SU-DHL-6 (cell line): ENCODE results near the gene AKT3.
A peak's percentile ranks its signal among the peaks of the same experiment; 100 is the strongest.

Experiments
- H2AFZ ChIP-seq: fragments of 200-600 bp; sonication (generic); 2 replicates; pipeline ENCODE4 v1.6.1; 2014; ENCODE audit warnings: low read depth, mild to moderate bottlenecking, moderate library complexity, mixed read lengths, antibody characterized with exemption, low read length; ENCODE audit not compliant: severe bottlenecking
- H3F3A ChIP-seq: fragments of 200-600 bp; shearing (Covaris generic); 2 replicates; pipeline ENCODE4 v1.6.0; 2016; ENCODE audit warnings: antibody characterized with exemption, mild to moderate bottlenecking; ENCODE audit not compliant: insufficient read depth
- H3K27ac ChIP-seq: fragments of 200-600 bp; sonication (generic); 2 replicates; pipeline ENCODE4 v1.5.1; 2016; ENCODE audit warnings: low read depth, mild to moderate bottlenecking, low read length, moderate library complexity, mixed read lengths
- H3K27me3 ChIP-seq: fragments of 200-600 bp; sonication (generic), shearing (Covaris generic); 2 replicates; pipeline ENCODE4 v1.6.0; 2014; ENCODE audit warnings: mild to moderate bottlenecking, low read length
- H3K36me3 ChIP-seq: fragments of 200-600 bp; sonication (generic); 2 replicates; pipeline ENCODE4 v1.6.1; 2014; ENCODE audit warnings: mild to moderate bottlenecking, low read length, mixed read lengths
- H3K4me2 ChIP-seq: fragments of 300-600, 200-600 bp; shearing (Covaris generic), sonication (generic); 2 replicates; pipeline ENCODE4 v1.6.0; 2014; ENCODE audit warnings: low read length, low read depth, mild to moderate bottlenecking; ENCODE audit not compliant: poor library complexity, severe bottlenecking
- H3K4me3 ChIP-seq: fragments of 200-600 bp; sonication (generic); 2 replicates; pipeline ENCODE4 v1.5.1; 2014; ENCODE audit warnings: antibody characterized with exemption, low read length, mild to moderate bottlenecking, mixed read lengths; ENCODE audit not compliant: insufficient read depth, poor library complexity, severe bottlenecking
- H3K79me2 ChIP-seq: fragments of 200-600 bp; sonication (generic); 2 replicates; pipeline ENCODE4 v1.6.1; 2014; ENCODE audit warnings: mild to moderate bottlenecking, low read length, moderate library complexity; ENCODE audit not compliant: insufficient read depth
- H3K9ac ChIP-seq: fragments of 200-600 bp; sonication (generic); 2 replicates; pipeline ENCODE4 v1.7.0; 2014; ENCODE audit warnings: mild to moderate bottlenecking, low read length
- H3K9me2 ChIP-seq: fragments of 200-600 bp; sonication (generic); replicated peaks from 2 replicates; pipeline ENCODE4 v1.6.1; 2014; ENCODE audit warnings: low read length; ENCODE audit not compliant: insufficient read depth
- H3K9me3 ChIP-seq: fragments of 200-600 bp; sonication (generic); 2 replicates; pipeline ENCODE4 v1.6.1; 2014; ENCODE audit warnings: low read length, mixed read lengths; ENCODE audit not compliant: insufficient read depth
- H4K20me1 ChIP-seq: fragments of 200-600 bp; sonication (generic); 2 replicates; pipeline ENCODE4 v1.6.1; 2014; ENCODE audit warnings: low read depth, mild to moderate bottlenecking, antibody characterized with exemption, low read length, moderate library complexity, mixed read lengths
- CTCF ChIP-seq: fragments of 200-600 bp; sonication (generic); IDR thresholded peaks from one replicate; pipeline ENCODE4 v1.5.1; 2017; ENCODE audit warnings: antibody characterized with exemption, mild to moderate bottlenecking, low read length, moderate library complexity; ENCODE audit not compliant: insufficient read depth, poor library complexity, severe bottlenecking
- EZH2phosphoT487 ChIP-seq: fragments of 200-600 bp; sonication (generic), shearing (Covaris generic); conservative IDR thresholded peaks from 2 replicates; pipeline ENCODE4 v1.6.1; 2018; ENCODE audit warnings: mild to moderate bottlenecking, antibody characterized with exemption, low read length, moderate library complexity, mixed read lengths

The AKT3 gene

GRCh38 chr1:243848858-243849420, 1.1 kb downstream of the AKT3 start:
- Histone ChIP-seq H3F3A (peaks cover 20% of the 10 kb centered on the region), H3K9ac (no peak overlapping the region), H3K9me3 (no peaks in the 10 kb centered on the region), H3K36me3 (no peaks in the 10 kb centered on the region), H3K79me2 (no peaks in the 10 kb centered on the region), H3K4me2 (peak overlapping the region; percentile 60), H2AFZ (no peak overlapping the region), H3K27ac (no peak overlapping the region), H3K27me3 (no peaks in the 10 kb centered on the region), H4K20me1 (no peaks in the 10 kb centered on the region), H3K4me3 (no peak overlapping the region), H3K9me2 (no peaks in the 10 kb centered on the region)
- no peak for TF ChIP-seq CTCF
- TF ChIP-seq EZH2phosphoT487, result no peak

- no peaks in the 10 kb centered on the region for H3K36me3 ChIP-seq
- no peak overlapping the region for H3K27ac ChIP-seq
- TF ChIP-seq EZH2phosphoT487, result no peak
- no peak for TF ChIP-seq CTCF
- no peak overlapping the region for H3K9ac ChIP-seq
- no peaks in the 10 kb centered on the region for H3K79me2 ChIP-seq
- no peaks in the 10 kb centered on the region for H4K20me1 ChIP-seq
- no peaks in the 10 kb centered on the region for H3K9me3 ChIP-seq
- H3K4me2 ChIP-seq, result no peak overlapping the region
- H3K4me3 ChIP-seq, result no peak overlapping the region
- H3K9me2 ChIP-seq, result no peaks in the 10 kb centered on the region
- H3F3A ChIP-seq, result peaks cover 20% of the 10 kb centered on the region
- no peaks in the 10 kb centered on the region for H3K27me3 ChIP-seq
- no peak overlapping the region for H2AFZ ChIP-seq
Observed at GRCh38 chr1:243848165-243848857, 1.7 kb downstream of the AKT3 start.

- Histone ChIP-seq H3K79me2 (no peaks in the 10 kb centered on the region), H3K9ac (no peak overlapping the region), H3K4me3 (no peak overlapping the region), H3K27ac (no peak overlapping the region), H3K4me2 (no peak overlapping the region), H3K36me3 (no peaks in the 10 kb centered on the region), H3K9me2 (no peaks in the 10 kb centered on the region), H3K9me3 (no peaks in the 10 kb centered on the region), H4K20me1 (no peaks in the 10 kb centered on the region), H3F3A (peaks cover 20% of the 10 kb centered on the region), H3K27me3 (no peaks in the 10 kb centered on the region), H2AFZ (no peak overlapping the region)
- TF ChIP-seq EZH2phosphoT487 (no peak), CTCF (no peak)
Observed at GRCh38 chr1:243846761-243847160, 3.3 kb downstream of the AKT3 start.
